Stimulated activated CD8-positive, alpha-beta memory T cell treated with anti-CD3 and anti-CD28 coated beads, Interleukin-4, amount 100 ng/mL, for 1 hour (primary cell): ENCODE measurements around the gene NOP14.
"Not testable (repeated sequence)": the region's sequence is repeated elsewhere in the genome, so short reads cannot be mapped to it uniquely, and the experiment has no call there.

Experiments
- DNase-seq, 2 donors: peaks; one replicate each; pipeline ENCODE4 v3.0.0-alpha.2; 2020; ENCODE audit warnings: low read depth in 2 of 2, low spot score in 1 of 2

The NOP14 gene

GRCh38 chr4:2932321-2932950 is 30.8 kb downstream of the NOP14 start:
- no peak for DNase-seq

GRCh38 chr4:2931512-2932301 is 31.5 kb downstream of the NOP14 start:
- DNase-seq: no peak

GRCh38 chr4:2930758-2931511 is 32.3 kb downstream of the NOP14 start:
- no peak for DNase-seq

- DNase-seq: no peak
Observed at GRCh38 chr4:2930135-2930757, 33.0 kb downstream of the NOP14 start.

GRCh38 chr4:2929469-2929868 is 33.7 kb downstream of the NOP14 start:
- no peak for DNase-seq

GRCh38 chr4:2928242-2929176 is 34.7 kb downstream of the NOP14 start:
- no peak for DNase-seq

- DNase-seq: no peak
Observed at GRCh38 chr4:2927696-2928075, 35.5 kb downstream of the NOP14 start.

GRCh38 chr4:2927016-2927695 is 36.0 kb downstream of the NOP14 start:
- no peak for DNase-seq

- no peak for DNase-seq
Observed at GRCh38 chr4:2925931-2926860, 37.0 kb downstream of the NOP14 start.

- DNase-seq: no peak
Observed at GRCh38 chr4:2925496-2925895, 37.7 kb downstream of the NOP14 start.

GRCh38 chr4:2924765-2925301 is 38.4 kb downstream of the NOP14 start:
- no peak for DNase-seq

GRCh38 chr4:2924286-2924685 is 38.9 kb downstream of the NOP14 start:
- no peak for DNase-seq

GRCh38 chr4:2923668-2924173 is 39.5 kb downstream of the NOP14 start:
- DNase-seq: no peak

GRCh38 chr4:2923141-2923551 is 40.1 kb downstream of the NOP14 start:
- DNase-seq: no peak

- DNase-seq: not testable (repeated sequence)
Observed at GRCh38 chr4:2922453-2923101, 40.6 kb downstream of the NOP14 start.

GRCh38 chr4:2918714-2919113 is 44.5 kb downstream of the NOP14 start:
- DNase-seq: not testable (repeated sequence)

GRCh38 chr4:2918300-2918699 is 44.9 kb downstream of the NOP14 start:
- not testable (repeated sequence) for DNase-seq

GRCh38 chr4:2916696-2917095 is 46.5 kb downstream of the NOP14 start:
- not testable (repeated sequence) for DNase-seq
